Vagina (tissue), 2 donors: ENCODE results near the gene NDUFB10.

Source experiments
- POLR2A ChIP-seq, 2 donors: fragments of 450-650 bp; IDR thresholded peaks; one replicate each; pipeline ENCODE4 v1.6.1; 2017; ENCODE audit warnings: antibody characterized with exemption in 2 of 2, mild to moderate bottlenecking in 2 of 2, moderate library complexity in 2 of 2
- POLR2AphosphoS5 ChIP-seq, 2 donors: sonication (generic); formaldehyde crosslinking; IDR thresholded peaks; one replicate each; pipeline ENCODE4 v1.9.0; 2017; ENCODE audit warnings: antibody characterized with exemption in 2 of 2, mild to moderate bottlenecking in 2 of 2, low read depth in 1 of 2; ENCODE audit not compliant: insufficient read depth in 1 of 2
- TF ChIP-seq, protein P1 (sequence below), 3 experiments: fragments of 450-650 bp in 2 of 3; fragments of 200-600 bp in 1 of 3; sonication (generic) in 1 of 3; IDR thresholded peaks; one replicate each; pipeline ENCODE4 v1.5.1; 2017 to 2019; ENCODE audit warnings: antibody characterized with exemption in 3 of 3, mild to moderate bottlenecking in 2 of 3, moderate library complexity in 2 of 3

DNA sequence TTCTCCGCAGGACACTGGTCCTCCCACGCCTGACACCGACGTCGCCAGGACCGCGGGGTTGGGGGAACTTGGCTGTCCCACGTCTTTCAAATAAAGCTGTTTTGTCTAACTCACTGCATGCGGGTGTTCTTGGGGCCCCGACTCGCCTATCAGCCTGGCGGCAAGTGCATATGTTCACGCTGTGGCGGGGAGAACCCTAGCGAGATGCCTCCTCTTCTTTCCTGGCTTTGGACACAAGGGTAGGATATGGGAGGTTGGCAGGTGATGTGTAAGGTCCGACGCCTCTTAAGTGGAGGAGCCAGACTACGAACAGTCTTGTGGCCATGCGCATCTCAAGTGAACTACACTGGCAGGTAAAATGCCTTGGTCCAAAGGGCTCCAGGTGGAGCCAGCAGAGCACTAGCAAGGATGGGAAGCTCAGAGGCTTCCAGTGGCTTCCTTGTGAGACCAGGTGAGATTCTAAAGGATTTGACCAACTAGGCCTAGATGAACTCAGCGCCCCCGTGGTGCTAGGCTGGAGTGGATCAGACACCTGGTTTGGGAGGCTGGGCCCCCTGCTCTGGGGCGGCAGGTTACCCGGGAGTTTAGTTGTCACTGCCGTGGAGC lies 6.2 kb downstream of the NDUFB10 start:
- TF ChIP-seq, protein P1, sequence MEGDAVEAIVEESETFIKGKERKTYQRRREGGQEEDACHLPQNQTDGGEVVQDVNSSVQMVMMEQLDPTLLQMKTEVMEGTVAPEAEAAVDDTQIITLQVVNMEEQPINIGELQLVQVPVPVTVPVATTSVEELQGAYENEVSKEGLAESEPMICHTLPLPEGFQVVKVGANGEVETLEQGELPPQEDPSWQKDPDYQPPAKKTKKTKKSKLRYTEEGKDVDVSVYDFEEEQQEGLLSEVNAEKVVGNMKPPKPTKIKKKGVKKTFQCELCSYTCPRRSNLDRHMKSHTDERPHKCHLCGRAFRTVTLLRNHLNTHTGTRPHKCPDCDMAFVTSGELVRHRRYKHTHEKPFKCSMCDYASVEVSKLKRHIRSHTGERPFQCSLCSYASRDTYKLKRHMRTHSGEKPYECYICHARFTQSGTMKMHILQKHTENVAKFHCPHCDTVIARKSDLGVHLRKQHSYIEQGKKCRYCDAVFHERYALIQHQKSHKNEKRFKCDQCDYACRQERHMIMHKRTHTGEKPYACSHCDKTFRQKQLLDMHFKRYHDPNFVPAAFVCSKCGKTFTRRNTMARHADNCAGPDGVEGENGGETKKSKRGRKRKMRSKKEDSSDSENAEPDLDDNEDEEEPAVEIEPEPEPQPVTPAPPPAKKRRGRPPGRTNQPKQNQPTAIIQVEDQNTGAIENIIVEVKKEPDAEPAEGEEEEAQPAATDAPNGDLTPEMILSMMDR (IDR thresholded peaks at IDR 0.05), result no peak
- TF ChIP-seq POLR2AphosphoS5 (IDR thresholded peaks at IDR 0.05; ENCODE audit: insufficient read depth in 1 of 2, low read depth in 1 of 2) (no peak), POLR2A (IDR thresholded peaks at IDR 0.05) (no peak)
